DOHH2 (cell line): Measurements from ENCODE around the gene MLIP.

Experiments
- CTCF ChIP-seq: fragments of 200-600 bp; sonication (generic); IDR thresholded peaks from one replicate; pipeline ENCODE4 v1.5.1; 2014; ENCODE audit warnings: antibody characterized with exemption, mild to moderate bottlenecking, low read depth, low read length; ENCODE audit not compliant: poor library complexity, severe bottlenecking
- EZH2phosphoT487 ChIP-seq: fragments of 200-600 bp; sonication (generic); IDR thresholded peaks from 2 replicates; pipeline ENCODE4 v1.6.1; 2017; ENCODE audit warnings: borderline replicate concordance, mild to moderate bottlenecking, antibody characterized with exemption, low read length, moderate library complexity, mixed read lengths

DNA sequence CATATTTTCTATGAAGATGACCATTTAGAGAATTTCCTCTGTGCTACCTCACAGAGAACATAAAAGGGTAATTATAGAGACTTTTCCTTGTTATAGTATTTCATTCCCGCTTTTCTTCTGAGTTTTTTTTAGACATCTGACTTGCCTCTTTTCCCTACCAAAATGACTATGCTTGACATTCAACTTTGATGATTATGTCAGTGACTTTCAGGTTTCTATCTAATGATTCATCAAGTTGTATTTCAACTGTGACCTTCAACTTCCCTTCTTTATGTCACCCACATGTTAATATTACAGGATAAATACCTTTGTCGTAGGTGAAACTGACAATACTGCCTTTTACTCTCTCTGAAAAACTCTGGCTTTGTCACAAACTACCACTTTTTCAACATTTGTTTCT lies 95.3 kb downstream of the MLIP start:
- TF ChIP-seq CTCF = no peak
- no peak for TF ChIP-seq EZH2phosphoT487
